ENCODE measurements around the gene RNF130. TPM values are rescaled to one million over a fixed set of nuclear protein-coding genes. Genes with fewer than 3 reads are reported as not detected.
"Not testable (repeated sequence)": the region's sequence is repeated elsewhere in the genome, so short reads cannot be mapped to it uniquely, and the experiment has no call there.

Gene RNF130
- total and polyA plus RNA-seq, 3 donors from 2014 or later: 44.3 to 65.0 (median 56.5) TPM

DNA sequence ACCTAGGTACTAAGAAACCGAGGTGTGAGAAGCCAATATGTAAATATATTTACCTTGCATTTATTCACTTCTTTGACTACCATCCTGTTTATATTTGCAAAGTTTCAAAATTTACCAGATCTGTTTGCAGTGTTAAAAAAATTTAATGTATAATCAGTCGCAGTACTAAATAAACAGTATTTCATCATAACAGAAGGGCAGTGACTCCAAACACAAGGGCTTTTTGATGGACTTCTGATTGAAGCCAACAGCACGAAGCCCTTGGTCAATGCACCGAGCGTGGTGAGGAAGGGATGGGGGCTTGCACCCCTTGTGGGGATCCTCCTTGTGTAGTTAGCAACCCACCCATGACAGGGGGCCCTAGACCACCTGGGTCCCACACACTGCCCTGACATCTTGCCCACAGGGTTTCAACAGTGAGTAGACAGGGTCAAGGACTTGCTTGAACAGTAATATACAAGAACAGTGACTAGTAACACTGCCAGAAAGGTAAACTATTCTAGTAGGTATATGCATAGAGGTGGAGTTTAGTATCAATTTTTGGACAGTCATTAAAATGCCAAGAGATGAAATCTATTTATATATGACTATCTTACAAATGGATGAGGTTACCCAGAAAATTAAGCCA lies 111.2 kb downstream of the RNF130 start:
- no peak for DNase-seq
- Histone ChIP-seq H3K27ac (no peak overlapping the region), H3K4me3 (no peak overlapping the region), H3K9me3 (no peaks in the 10 kb centered on the region), H3K36me3 (ENCODE audit: low read depth, missing control alignments) (no peaks in the 10 kb centered on the region), H3K27me3 (no peaks in the 10 kb centered on the region), H3K4me1 (no peaks in the 10 kb centered on the region)
- 94 to 98% methylated on average over 5 of the region's 5 CpGs for WGBS, 2 donors
- intact Hi-C loops (cut with DNase I; ENCODE audit: low total_unique reads): no loop called here
- TF ChIP-seq POLR2A (IDR thresholded peaks at IDR 0.05): no peak
- TF ChIP-seq, protein P1, sequence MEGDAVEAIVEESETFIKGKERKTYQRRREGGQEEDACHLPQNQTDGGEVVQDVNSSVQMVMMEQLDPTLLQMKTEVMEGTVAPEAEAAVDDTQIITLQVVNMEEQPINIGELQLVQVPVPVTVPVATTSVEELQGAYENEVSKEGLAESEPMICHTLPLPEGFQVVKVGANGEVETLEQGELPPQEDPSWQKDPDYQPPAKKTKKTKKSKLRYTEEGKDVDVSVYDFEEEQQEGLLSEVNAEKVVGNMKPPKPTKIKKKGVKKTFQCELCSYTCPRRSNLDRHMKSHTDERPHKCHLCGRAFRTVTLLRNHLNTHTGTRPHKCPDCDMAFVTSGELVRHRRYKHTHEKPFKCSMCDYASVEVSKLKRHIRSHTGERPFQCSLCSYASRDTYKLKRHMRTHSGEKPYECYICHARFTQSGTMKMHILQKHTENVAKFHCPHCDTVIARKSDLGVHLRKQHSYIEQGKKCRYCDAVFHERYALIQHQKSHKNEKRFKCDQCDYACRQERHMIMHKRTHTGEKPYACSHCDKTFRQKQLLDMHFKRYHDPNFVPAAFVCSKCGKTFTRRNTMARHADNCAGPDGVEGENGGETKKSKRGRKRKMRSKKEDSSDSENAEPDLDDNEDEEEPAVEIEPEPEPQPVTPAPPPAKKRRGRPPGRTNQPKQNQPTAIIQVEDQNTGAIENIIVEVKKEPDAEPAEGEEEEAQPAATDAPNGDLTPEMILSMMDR (IDR thresholded peaks at IDR 0.05): no peak

DNA sequence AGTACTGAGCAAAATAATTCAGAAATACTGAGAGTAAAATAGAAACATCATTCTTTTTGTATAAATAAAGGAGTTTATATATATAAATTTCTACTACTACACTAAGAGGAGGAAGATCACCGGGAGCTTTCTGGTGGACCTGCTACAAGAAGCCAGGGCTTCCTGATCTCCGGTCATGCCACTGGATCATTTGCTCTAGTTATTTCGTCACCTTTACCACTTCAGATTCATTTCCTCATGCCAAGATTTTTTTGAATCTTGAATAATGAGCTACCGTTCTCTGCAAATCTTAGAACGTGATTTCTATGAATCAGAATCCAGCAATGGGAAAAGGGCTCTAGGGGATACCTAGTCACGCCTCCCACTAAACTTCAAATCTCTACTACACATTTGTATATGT lies 111.9 kb downstream of the RNF130 start:
- H3K36me3 ChIP-seq (ENCODE audit: low read depth, missing control alignments): no peaks in the 10 kb centered on the region
- WGBS, 2 donors: 92 to 97% methylated on average over 6 of the region's 6 CpGs

DNA sequence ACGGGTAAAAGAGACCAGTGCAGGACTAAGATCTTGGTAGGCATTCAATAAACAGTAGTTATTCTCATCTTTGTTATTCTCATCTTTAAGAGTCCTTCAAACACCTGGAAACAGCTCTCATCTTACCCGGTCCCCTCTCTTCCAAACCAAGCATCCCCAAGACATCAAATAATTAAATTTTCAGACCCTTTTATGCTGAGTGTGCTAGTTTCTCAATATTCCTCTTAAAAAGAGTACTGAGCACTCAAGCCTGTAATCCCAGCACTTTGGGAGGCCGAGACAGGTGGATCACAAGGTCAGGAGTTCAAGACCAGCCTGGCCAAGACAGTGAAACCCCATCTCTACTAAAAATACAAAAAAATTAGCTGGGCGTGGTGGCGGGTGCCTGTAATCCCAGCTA lies 112.4 kb downstream of the RNF130 start:
- H3K4me3 ChIP-seq: not testable (repeated sequence)

More for the DNA sequence above, 111.9 kb downstream of the RNF130 start:
- Histone ChIP-seq H3K27ac (no peak overlapping the region), H3K4me3 (no peak overlapping the region), H3K9me3 (no peaks in the 10 kb centered on the region), H3K27me3 (no peaks in the 10 kb centered on the region), H3K4me1 (no peaks in the 10 kb centered on the region)
- no peak for TF ChIP-seq POLR2A (IDR thresholded peaks at IDR 0.05)
- TF ChIP-seq, protein P1 (IDR thresholded peaks at IDR 0.05): no peak
- no peak for DNase-seq
- intact Hi-C loops (cut with DNase I; ENCODE audit: low total_unique reads): no loop called here

DNA sequence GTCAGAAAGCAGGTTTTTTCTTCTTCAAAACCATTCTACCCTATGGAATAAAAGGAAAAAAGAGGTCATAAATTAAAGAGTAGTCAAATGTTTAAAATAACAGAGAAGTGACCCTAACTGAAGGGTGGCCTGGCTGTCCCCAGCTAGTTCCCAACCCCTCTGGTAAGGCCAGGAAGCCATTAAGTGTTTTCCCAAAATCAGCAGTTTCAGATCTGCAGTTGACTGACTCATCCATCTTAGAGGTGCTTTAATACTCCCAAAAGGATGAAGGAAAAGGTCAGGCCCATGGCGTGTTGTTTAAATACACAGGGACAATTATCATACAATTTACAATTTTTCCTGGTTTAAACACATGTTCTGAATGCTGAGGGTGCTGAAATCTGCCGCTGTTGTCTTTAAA lies 115.9 kb downstream of the RNF130 start:
- Histone ChIP-seq H3K4me3 (no peak overlapping the region), H3K4me1 (no peaks in the 10 kb centered on the region), H3K27me3 (no peaks in the 10 kb centered on the region), H3K9me3 (no peaks in the 10 kb centered on the region), H3K36me3 (ENCODE audit: low read depth, missing control alignments) (no peaks in the 10 kb centered on the region), H3K27ac (no peak overlapping the region)
- no peak for DNase-seq
- intact Hi-C loops (cut with DNase I; ENCODE audit: low total_unique reads): no loop called here
- 83 to 91% methylated on average over 2 of the region's 2 CpGs for WGBS, 2 donors
- TF ChIP-seq POLR2A (IDR thresholded peaks at IDR 0.05): no peak
- TF ChIP-seq, protein P1 (IDR thresholded peaks at IDR 0.05): no peak

More for the DNA sequence above, 112.4 kb downstream of the RNF130 start:
- intact Hi-C loops (cut with DNase I; ENCODE audit: low total_unique reads); H3K36me3 ChIP-seq (ENCODE audit: low read depth, missing control alignments); DNase-seq; H3K27ac ChIP-seq; H3K9me3 ChIP-seq; H3K27me3 ChIP-seq; H3K4me1 ChIP-seq: not testable (repeated sequence)
- WGBS, 2 donors: 92 to 97% methylated on average over 5 of the region's 5 CpGs

DNA sequence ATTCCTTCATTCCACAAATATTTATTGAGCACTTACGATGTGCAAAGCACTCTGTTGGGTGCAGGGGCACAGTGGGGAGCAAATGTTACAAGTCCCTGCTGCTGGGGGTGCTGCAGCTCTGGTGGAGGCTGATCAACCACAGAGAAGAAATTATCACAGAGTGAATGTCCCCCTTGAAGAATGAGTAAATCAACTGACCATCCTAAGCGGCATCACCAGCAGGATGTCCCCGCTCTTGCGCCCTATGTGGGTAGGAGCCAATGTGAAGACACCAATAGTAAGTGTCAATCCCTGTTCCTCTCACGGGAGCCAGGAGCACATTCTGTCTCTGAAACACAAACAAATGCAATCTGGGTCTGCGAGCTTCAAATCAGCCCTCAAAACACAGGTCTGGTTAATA lies 116.5 kb downstream of the RNF130 start:
- TF ChIP-seq POLR2A (IDR thresholded peaks at IDR 0.05): no peak
- TF ChIP-seq, protein P1 (IDR thresholded peaks at IDR 0.05): no peak
- no peaks in the 10 kb centered on the region for H3K4me1 ChIP-seq
- intact Hi-C loops (cut with DNase I; ENCODE audit: low total_unique reads): no loop called here
- H3K36me3 ChIP-seq (ENCODE audit: low read depth, missing control alignments): no peaks in the 10 kb centered on the region
- no peak for DNase-seq
- no peak overlapping the region for H3K4me3 ChIP-seq
- no peaks in the 10 kb centered on the region for H3K9me3 ChIP-seq
- H3K27me3 ChIP-seq: no peaks in the 10 kb centered on the region
- 86 to 91% methylated on average over 6 of the region's 6 CpGs for WGBS, 2 donors
- no peak overlapping the region for H3K27ac ChIP-seq
